RWPE1 (cell line): Measurements from ENCODE around the gene WDR45B.

Experiments used
- CTCF ChIA-PET: fragments of 350-600 bp; sonication (Branson Sonifier 250); formaldehyde crosslinking; extraction: SDS; loops from one replicate; lab custom pipeline; 2021; lab: Yijun Ruan, JAX
- POLR2A ChIA-PET: fragments of 400-600 bp; formaldehyde crosslinking; extraction: SDS; loops from one replicate; lab custom pipeline; 2020; ENCODE audit warnings: antibody characterized with exemption; ENCODE audit not compliant: low non-redundant PET; lab: Yijun Ruan, JAX
- DNase-seq: peaks from one replicate; pipeline ENCODE4 v3.0.0; 2012; ENCODE audit warnings: low spot score
- H3K27ac ChIP-seq: fragments of 450-650 bp; 2 replicates; pipeline ENCODE4 v1.5.1; 2017
- CTCF ChIP-seq: fragments of 450-650 bp; conservative IDR thresholded peaks from 2 replicates; pipeline ENCODE4 v1.5.1; 2017; ENCODE audit warnings: low read depth, mild to moderate bottlenecking

Gene WDR45B

GRCh38 chr17:82616021-82616711 lies 32.1 kb downstream of the WDR45B start:
- ChIA-PET CTCF (no interaction called here), POLR2A (no interaction called here)
- H3K27ac ChIP-seq: no peak overlapping the region
- no peak for DNase-seq
- no peak for TF ChIP-seq CTCF

GRCh38 chr17:82615084-82616020 lies 32.9 kb downstream of the WDR45B start:
- POLR2A ChIA-PET: no interaction called here
- DNase-seq: no peak
- TF ChIP-seq CTCF: 0 out of 2 replicates have a peak, but pooled peaks have one; percentile 9
- H3K27ac ChIP-seq: no peak overlapping the region
- CTCF ChIA-PET: no interaction called here

- POLR2A ChIA-PET: no interaction called here
- no peak for TF ChIP-seq CTCF
- CTCF ChIA-PET: no interaction called here
- H3K27ac ChIP-seq: peak overlapping the region; percentile 37
- no peak for DNase-seq
These were observed 34.1 kb downstream of the WDR45B start for GRCh38 chr17:82614095-82614631.

- peak overlapping the region; percentile 37 for H3K27ac ChIP-seq
- CTCF ChIA-PET: no interaction called here
- no peak for DNase-seq
- POLR2A ChIA-PET: no interaction called here
- TF ChIP-seq CTCF: no peak
These were observed 34.8 kb downstream of the WDR45B start for GRCh38 chr17:82613283-82614094.

GRCh38 chr17:82611140-82612058 lies 36.8 kb downstream of the WDR45B start:
- DNase-seq: no peak
- peak overlapping the region; percentile 11 for H3K27ac ChIP-seq
- no peak for TF ChIP-seq CTCF
- CTCF ChIA-PET: no interaction called here
- POLR2A ChIA-PET: no interaction called here
